Endothelial cell of umbilical vein (primary cell): ENCODE measurements around the gene ATP2B2. TPM values are rescaled to one million over a fixed set of nuclear protein-coding genes. Genes with fewer than 3 reads are reported as not detected.

Source experiments
- BruUV-seq: library from RNA; stranded (reverse); fragments of 400-500 nt; replicated peaks from 2 replicates; lab custom pipeline; 2021; lab: Mats Ljungman, UMichigan
- CTCF ChIA-PET: fragments of 300-600, 350-600 bp; sonication (Branson Sonifier 250); formaldehyde crosslinking; loops from one replicate; lab custom pipeline; 2021; ENCODE audit warnings: antibody characterized with exemption, inconsistent platforms; lab: Charles Lee
- POLR2A ChIA-PET: fragments of 300-600, 350-600 bp; sonication (Branson Sonifier 250); formaldehyde crosslinking; loops from one replicate; lab custom pipeline; 2021; ENCODE audit warnings: antibody characterized with exemption, inconsistent platforms; lab: Charles Lee
- DNase-seq: peaks from one replicate; pipeline ENCODE4 v3.0.0-alpha.2; 2011; ENCODE audit warnings: low read depth, low spot score
- FAIRE-seq: peaks from 2 replicates; lab custom pipeline; 2011; peaks lifted over from hg19 to GRCh38; lab: Jason Lieb, UNC
- H2AFZ ChIP-seq: 2 replicates; pipeline ENCODE4 v1.6.0; 2012; ENCODE audit warnings: low read depth, low read length, control low read depth, inconsistent platforms
- H3K27ac ChIP-seq: 2 replicates; pipeline ENCODE4 v1.5.1; 2011; ENCODE audit warnings: low read depth, mild to moderate bottlenecking, control low read depth, low read length, moderate library complexity; ENCODE audit not compliant: insufficient read depth
- H3K27me3 ChIP-seq, 2 experiments: 2 replicates each; pipeline versions ENCODE4 v1.6.0 to v1.6.1; 2011; ENCODE audit warnings: low read length in 2 of 2, mixed read lengths in 1 of 2; ENCODE audit not compliant: control insufficient read depth in 2 of 2, insufficient read depth in 2 of 2
- H3K36me3 ChIP-seq, 2 experiments: 2 replicates in 1 of 2; 3 replicates in 1 of 2; pipeline ENCODE4 v1.5.1; 2011; ENCODE audit warnings: low read length in 2 of 2, mild to moderate bottlenecking in 1 of 2, moderate library complexity in 1 of 2; ENCODE audit not compliant: control insufficient read depth in 2 of 2, insufficient read depth in 2 of 2; ENCODE audit errors: extremely low read depth in 1 of 2
- H3K4me1 ChIP-seq: 3 replicates; pipeline ENCODE4 v1.5.1; 2011; ENCODE audit warnings: mild to moderate bottlenecking, low read length; ENCODE audit not compliant: control insufficient read depth, insufficient read depth; ENCODE audit errors: extremely low read depth
- H3K4me2 ChIP-seq: 2 replicates; pipeline ENCODE4 v1.6.1; 2011; ENCODE audit warnings: low read length, control low read depth, mixed read lengths; ENCODE audit not compliant: insufficient read depth
- H3K4me3 ChIP-seq, 3 experiments: fragments of 200-600 bp in 1 of 3; sonication (generic), shearing (Covaris generic) in 1 of 3; replicated peaks in 1 of 3; 2 replicates each; pipeline ENCODE4 v1.5.1; 2011 to 2016; ENCODE audit warnings: control low read depth in 3 of 3, low read length in 3 of 3, mild to moderate bottlenecking in 2 of 3, inconsistent platforms in 1 of 3, low read depth in 1 of 3, moderate library complexity in 1 of 3; ENCODE audit not compliant: insufficient read depth in 1 of 3
- H3K79me2 ChIP-seq: 2 replicates; pipeline ENCODE4 v1.6.0; 2012; ENCODE audit warnings: low read length, inconsistent platforms; ENCODE audit not compliant: control insufficient read depth, insufficient read depth
- H3K9ac ChIP-seq: replicated peaks from 2 replicates; pipeline ENCODE3; 2011; ENCODE audit warnings: low read length, control low read depth; ENCODE audit not compliant: insufficient read depth; ENCODE audit errors: extremely low read depth
- H3K9me1 ChIP-seq: replicated peaks from 3 replicates; pipeline ENCODE4 v1.6.0; 2011; ENCODE audit warnings: mild to moderate bottlenecking, low read length; ENCODE audit not compliant: control insufficient read depth, insufficient read depth; ENCODE audit errors: extremely low read depth
- H3K9me3 ChIP-seq: replicated peaks from 2 replicates; pipeline ENCODE4 v1.5.1; 2012; ENCODE audit warnings: low read length, inconsistent platforms; ENCODE audit not compliant: control insufficient read depth, insufficient read depth
- H4K20me1 ChIP-seq: replicated peaks from 2 replicates; pipeline ENCODE3; 2011; ENCODE audit warnings: mild to moderate bottlenecking, low read length; ENCODE audit not compliant: control insufficient read depth, insufficient read depth; ENCODE audit errors: extremely low read depth
- EZH2 ChIP-seq: IDR thresholded peaks from 2 replicates; pipeline ENCODE4 v1.6.1; 2012; ENCODE audit warnings: borderline replicate concordance, low read depth, mild to moderate bottlenecking, moderate library complexity, low read length, inconsistent platforms; ENCODE audit not compliant: severe bottlenecking
- FOS ChIP-seq: IDR thresholded peaks from 2 replicates; pipeline ENCODE4 v1.6.1; 2011; ENCODE audit warnings: mild to moderate bottlenecking, low read length, moderate library complexity, borderline replicate concordance; ENCODE audit not compliant: insufficient read depth
- GATA2 ChIP-seq: IDR thresholded peaks from 2 replicates; pipeline ENCODE4 v1.7.0; 2011; ENCODE audit warnings: low read depth, mild to moderate bottlenecking, moderate library complexity, mixed read lengths, low read length; ENCODE audit not compliant: insufficient read length, insufficient read depth
- JUN ChIP-seq: IDR thresholded peaks from 2 replicates; pipeline ENCODE4 v1.6.1; 2011; ENCODE audit warnings: borderline replicate concordance, low read depth; ENCODE audit not compliant: insufficient read length, insufficient read depth
- MAX ChIP-seq: IDR thresholded peaks from 2 replicates; pipeline ENCODE4 v1.6.1; 2011; ENCODE audit not compliant: insufficient read depth, insufficient read length
- MYC ChIP-seq: IDR thresholded peaks from one replicate; pipeline ENCODE4 v1.6.1; 2011; ENCODE audit warnings: mild to moderate bottlenecking, low read depth, low read length
- POLR2A ChIP-seq: IDR thresholded peaks from 2 replicates; pipeline ENCODE4 v1.6.1; 2012; ENCODE audit warnings: low read depth, mild to moderate bottlenecking, control low read depth, low read length
- POLR2AphosphoS5 ChIP-seq: IDR thresholded peaks from 2 replicates; pipeline ENCODE4 v1.6.1; 2012; ENCODE audit warnings: low read depth, mild to moderate bottlenecking, control low read depth, low read length, moderate library complexity; ENCODE audit not compliant: insufficient read depth
- dilution Hi-C: fragments of 300-500 bp; cut with MboI; formaldehyde crosslinking; loops from one replicate; pipeline ENCODE4 v1.15.0; 2019; ENCODE audit warnings: low sequenced_read_pairs; ENCODE audit not compliant: extremely low pct_ligation_motif_present
- intact Hi-C: fragments of 100-400 bp; cut with micrococcal nuclease; formaldehyde crosslinking; loops from one replicate; pipeline ENCODE4 v1.10.0; 2022
- polyA plus RNA-seq, 4 experiments: library from polyadenylated mRNA; depleted of rRNA in 3 of 4; stranded (reverse) in 3 of 4; unstranded in 1 of 4; fragments of >200 nt; gene quantifications; 2 replicates each; pipeline versions ENCODE4 v1.2.1 to v1.2.3, GENCODE V29; 2011 to 2012; ENCODE audit warnings: missing spikeins in 1 of 4
- total RNA-seq: library from RNA; stranded (reverse); gene quantifications from 2 replicates; pipeline ENCODE4 v1.2.3, GENCODE V29; 2021
- TF ChIP-seq, protein P1 (sequence below), 2 donors: IDR thresholded peaks; 1 replicate in 1 of 2; 2 replicates in 1 of 2; pipeline ENCODE4 v1.5.1; 2011; ENCODE audit warnings: low read length in 2 of 2, mild to moderate bottlenecking in 2 of 2, moderate library complexity in 2 of 2, control low read depth in 1 of 2, inconsistent platforms in 1 of 2, low read depth in 1 of 2; ENCODE audit not compliant: insufficient read depth in 1 of 2; ENCODE audit errors: extremely low read depth in 1 of 2

ATP2B2 gene
- total and polyA plus RNA-seq, 2 donors (not counting 3 experiments of a cell fraction or from before 2014, with no cell fraction given): not detected

DNA sequence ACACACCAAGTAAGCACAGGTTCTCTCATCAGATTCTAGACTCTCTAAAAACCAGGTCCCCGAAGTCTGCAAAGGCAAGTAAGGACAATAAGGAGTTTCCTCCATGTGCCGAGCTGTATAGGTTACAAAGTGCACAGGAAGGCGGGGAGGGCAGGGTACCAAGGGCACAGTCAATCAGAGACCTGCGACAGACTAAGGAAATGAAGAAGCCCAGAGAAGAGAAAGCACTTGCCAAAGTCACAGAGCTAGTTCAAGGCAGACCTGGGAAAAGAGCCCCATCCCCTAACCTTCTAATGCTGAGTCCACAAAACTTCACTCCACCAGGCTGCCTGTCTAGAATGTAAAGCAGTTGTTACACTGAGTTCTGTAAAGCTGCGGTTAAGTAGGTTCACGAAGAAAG is 186.1 kb downstream of the ATP2B2 start:
- peaks cover 22% of the 10 kb centered on the region for H3K4me1 ChIP-seq
- H3K4me2 ChIP-seq: peak overlapping the region; percentile 82
- FAIRE-seq: peak; percentile 8
- no TSS peak for BruUV-seq
- peaks cover 41% of the 10 kb centered on the region for H3K79me2 ChIP-seq
- H3K4me3 ChIP-seq: peak overlapping the region in 1 of 3 experiments; percentile 41
- ChIA-PET POLR2A (interaction anchor here (0.9 kb wide), 1 partner anchor 9 kb away, joined by 3 read pairs; no protein-coding TSS in a partner anchor), CTCF (no interaction called here)
- no peak for TF ChIP-seq JUN
- no peak for TF ChIP-seq FOS
- TF ChIP-seq POLR2AphosphoS5: no peak
- no peak for TF ChIP-seq MAX
- TF ChIP-seq EZH2: no peak
- no peak for TF ChIP-seq MYC
- TF ChIP-seq GATA2: no peak
- TF ChIP-seq, protein P1, sequence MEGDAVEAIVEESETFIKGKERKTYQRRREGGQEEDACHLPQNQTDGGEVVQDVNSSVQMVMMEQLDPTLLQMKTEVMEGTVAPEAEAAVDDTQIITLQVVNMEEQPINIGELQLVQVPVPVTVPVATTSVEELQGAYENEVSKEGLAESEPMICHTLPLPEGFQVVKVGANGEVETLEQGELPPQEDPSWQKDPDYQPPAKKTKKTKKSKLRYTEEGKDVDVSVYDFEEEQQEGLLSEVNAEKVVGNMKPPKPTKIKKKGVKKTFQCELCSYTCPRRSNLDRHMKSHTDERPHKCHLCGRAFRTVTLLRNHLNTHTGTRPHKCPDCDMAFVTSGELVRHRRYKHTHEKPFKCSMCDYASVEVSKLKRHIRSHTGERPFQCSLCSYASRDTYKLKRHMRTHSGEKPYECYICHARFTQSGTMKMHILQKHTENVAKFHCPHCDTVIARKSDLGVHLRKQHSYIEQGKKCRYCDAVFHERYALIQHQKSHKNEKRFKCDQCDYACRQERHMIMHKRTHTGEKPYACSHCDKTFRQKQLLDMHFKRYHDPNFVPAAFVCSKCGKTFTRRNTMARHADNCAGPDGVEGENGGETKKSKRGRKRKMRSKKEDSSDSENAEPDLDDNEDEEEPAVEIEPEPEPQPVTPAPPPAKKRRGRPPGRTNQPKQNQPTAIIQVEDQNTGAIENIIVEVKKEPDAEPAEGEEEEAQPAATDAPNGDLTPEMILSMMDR (IDR thresholded peaks at IDR 0.05; ENCODE audit: extremely low read depth in 1 of 2, insufficient read depth in 1 of 2, low read depth in 1 of 2, low read length in 2 of 2): no peak
- no peak for TF ChIP-seq POLR2A
- H4K20me1 ChIP-seq: no peaks in the 10 kb centered on the region
- no peaks in the 10 kb centered on the region for H3K9me3 ChIP-seq
- no peak overlapping the region for H3K9ac ChIP-seq
- no peaks in the 10 kb centered on the region for H3K27me3 ChIP-seq
- intact Hi-C loops (no loop called here), dilution Hi-C loops (no loop called here)
- H2AFZ ChIP-seq: no peak overlapping the region
- peaks cover 16 to 37% of the 10 kb centered on the region in 2 experiments for H3K36me3 ChIP-seq
- H3K9me1 ChIP-seq: no peaks in the 10 kb centered on the region
- H3K27ac ChIP-seq: no peak overlapping the region
- DNase-seq: no peak
